ENCODE measurements around the gene TCN2.
"Not testable (repeated sequence)": the region's sequence is repeated elsewhere in the genome, so short reads cannot be mapped to it uniquely, and the experiment has no call there.

The TCN2 gene

DNA sequence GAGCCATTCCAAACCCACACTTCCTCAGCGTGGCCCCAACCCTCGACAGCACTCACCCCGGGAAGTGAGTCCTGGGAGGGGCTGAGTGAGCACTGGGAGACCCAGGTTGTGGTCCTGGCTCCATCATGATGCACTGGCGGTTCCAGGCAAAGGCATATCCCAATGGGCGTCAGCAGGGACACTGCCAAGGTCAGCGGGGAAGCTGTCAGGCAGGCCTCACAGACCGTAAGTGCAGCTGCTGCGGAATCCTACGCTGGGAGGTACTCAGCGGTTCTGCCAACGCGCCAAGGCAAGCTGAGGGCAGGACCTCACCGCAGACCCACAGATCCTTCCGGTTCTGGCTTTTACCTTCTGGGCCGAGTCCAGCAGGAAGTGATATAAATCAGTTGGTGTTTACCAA is 31.1 kb upstream of the TCN2 start:
- H3K4me3 ChIP-seq (ENCODE audit: low read depth in 1 of 5, low read length in 5 of 5): no peak overlapping the region
- peaks cover 0 to 6% (median 2%) of the 10 kb centered on the region in 5 donors for H3K4me1 ChIP-seq (ENCODE audit: control insufficient read depth in 5 of 5, insufficient read depth in 5 of 5, low read length in 5 of 5)
- peaks cover 0 to 56% (median 55%) of the 10 kb centered on the region in 5 donors for H3K36me3 ChIP-seq (ENCODE audit: control insufficient read depth in 5 of 5, insufficient read depth in 5 of 5, low read length in 5 of 5)
- H3K27me3 ChIP-seq (ENCODE audit: control insufficient read depth in 5 of 5, insufficient read depth in 4 of 5, low read length in 5 of 5): peaks cover 0 to 4% (median 3%) of the 10 kb centered on the region in 5 donors
- no peak overlapping the region for H3K9ac ChIP-seq (ENCODE audit: low read length in 5 of 5)
- no peak overlapping the region for H3K27ac ChIP-seq (ENCODE audit: low read depth, low read length)
- no peaks in the 10 kb centered on the region for H3K9me3 ChIP-seq (ENCODE audit: control insufficient read depth in 5 of 5, low read length in 5 of 5)

- H3K9ac ChIP-seq (ENCODE audit: low read length in 5 of 5): no peak overlapping the region
- no peaks in the 10 kb centered on the region for H3K9me3 ChIP-seq (ENCODE audit: control insufficient read depth in 5 of 5, low read length in 5 of 5)
Measured at GRCh38 chr22:30578481-30578880, 28.5 kb upstream of the TCN2 start.

GRCh38 chr22:30580896-30581295 is 26.1 kb upstream of the TCN2 start:
- H3K4me1 ChIP-seq (ENCODE audit: control insufficient read depth in 5 of 5, insufficient read depth in 5 of 5, low read length in 5 of 5): no peaks in the 10 kb centered on the region
- no peaks in the 10 kb centered on the region for H3K27me3 ChIP-seq (ENCODE audit: control insufficient read depth in 5 of 5, insufficient read depth in 4 of 5, low read length in 5 of 5)
- H3K4me3 ChIP-seq (ENCODE audit: low read depth in 1 of 5, low read length in 5 of 5): no peak overlapping the region
- peaks cover 0 to 99% (median 98%) of the 10 kb centered on the region in 5 donors for H3K36me3 ChIP-seq (ENCODE audit: control insufficient read depth in 5 of 5, insufficient read depth in 5 of 5, low read length in 5 of 5)
- H3K9me3 ChIP-seq (ENCODE audit: control insufficient read depth in 5 of 5, low read length in 5 of 5): no peaks in the 10 kb centered on the region
- no peak overlapping the region for H3K27ac ChIP-seq (ENCODE audit: low read depth, low read length)
- no peak overlapping the region for H3K9ac ChIP-seq (ENCODE audit: low read length in 5 of 5)

More at GRCh38 chr22:30578481-30578880, 28.5 kb upstream of the TCN2 start:
- peaks cover 0 to 4% (median 0%) of the 10 kb centered on the region in 5 donors for H3K27me3 ChIP-seq (ENCODE audit: control insufficient read depth in 5 of 5, insufficient read depth in 4 of 5, low read length in 5 of 5)
- peaks cover 0 to 83% (median 81%) of the 10 kb centered on the region in 5 donors for H3K36me3 ChIP-seq (ENCODE audit: control insufficient read depth in 5 of 5, insufficient read depth in 5 of 5, low read length in 5 of 5)
- H3K27ac ChIP-seq (ENCODE audit: low read depth, low read length): no peak overlapping the region
- H3K4me1 ChIP-seq (ENCODE audit: control insufficient read depth in 5 of 5, insufficient read depth in 5 of 5, low read length in 5 of 5): peaks cover 0 to 6% (median 2%) of the 10 kb centered on the region in 5 donors
- H3K4me3 ChIP-seq (ENCODE audit: low read depth in 1 of 5, low read length in 5 of 5): no peak overlapping the region

DNA sequence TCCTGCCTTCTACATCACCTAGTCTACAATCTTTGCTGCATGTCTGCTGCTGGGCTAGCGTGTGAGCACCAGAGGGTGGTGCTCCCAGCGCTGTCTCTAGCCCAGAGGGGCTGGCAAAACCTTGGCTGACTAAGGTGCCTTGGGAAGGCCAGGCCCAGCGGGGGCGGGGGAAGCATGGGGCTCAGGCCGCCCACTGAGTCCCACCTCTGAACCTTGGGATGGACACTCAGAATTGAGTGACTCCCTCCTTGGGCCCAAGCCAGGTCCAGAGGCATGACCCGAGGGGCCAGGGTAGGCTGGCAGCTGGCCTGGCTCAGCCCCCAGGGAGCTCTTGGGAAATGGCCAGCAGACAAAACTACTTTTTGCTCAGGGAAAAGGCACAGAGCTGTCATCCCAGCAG is 24.9 kb upstream of the TCN2 start:
- Histone ChIP-seq H3K9ac (ENCODE audit: low read length in 5 of 5) (no peak overlapping the region), H3K4me3 (ENCODE audit: low read depth in 1 of 5, low read length in 5 of 5) (no peak overlapping the region), H3K4me1 (ENCODE audit: control insufficient read depth in 5 of 5, insufficient read depth in 5 of 5, low read length in 5 of 5) (no peaks in the 10 kb centered on the region), H3K27ac (ENCODE audit: low read depth, low read length) (no peak overlapping the region), H3K36me3 (ENCODE audit: control insufficient read depth in 5 of 5, insufficient read depth in 5 of 5, low read length in 5 of 5) (peaks cover 0 to 99% (median 98%) of the 10 kb centered on the region in 5 donors), H3K27me3 (ENCODE audit: control insufficient read depth in 5 of 5, insufficient read depth in 4 of 5, low read length in 5 of 5) (no peaks in the 10 kb centered on the region), H3K9me3 (ENCODE audit: control insufficient read depth in 5 of 5, low read length in 5 of 5) (no peaks in the 10 kb centered on the region)

DNA sequence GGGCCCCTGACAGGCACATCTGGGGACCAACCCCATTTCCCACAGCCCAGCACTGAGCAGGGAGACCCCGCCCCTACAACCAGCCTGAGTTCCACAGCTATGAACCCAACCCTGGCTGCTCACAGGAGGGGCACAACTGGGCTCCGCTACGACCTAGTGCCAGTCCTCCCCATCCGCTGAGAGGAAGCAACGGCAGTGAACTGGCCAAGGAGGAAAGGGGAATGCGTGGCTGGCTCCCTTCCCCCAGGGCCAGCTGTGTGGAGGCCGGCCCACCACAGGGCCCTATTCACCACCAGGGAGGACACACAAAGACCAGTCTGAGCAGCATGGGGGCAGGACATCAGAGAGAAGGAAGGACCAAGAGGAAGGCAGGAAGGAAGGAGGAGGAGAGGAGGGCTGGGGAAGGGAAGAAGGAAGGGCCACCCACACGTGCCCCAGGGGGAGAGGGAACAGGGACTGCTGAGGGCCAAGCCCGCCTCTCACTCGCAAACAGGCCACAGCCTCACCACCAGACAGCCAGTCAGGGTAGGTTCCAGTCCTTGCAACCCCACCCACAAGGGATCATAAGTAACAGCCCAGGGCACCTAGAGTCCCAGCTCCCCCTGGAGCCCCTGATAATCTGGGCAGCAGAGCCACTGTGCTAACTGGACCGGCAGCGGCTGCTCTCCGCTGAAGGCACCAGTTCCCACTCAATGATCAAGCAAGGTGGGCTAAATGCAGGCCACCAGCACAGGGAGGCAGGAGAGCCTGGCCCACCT is 24.0 kb upstream of the TCN2 start:
- H3K9me3 ChIP-seq (ENCODE audit: control insufficient read depth in 5 of 5, low read length in 5 of 5): no peaks in the 10 kb centered on the region
- no peaks in the 10 kb centered on the region for H3K27me3 ChIP-seq (ENCODE audit: control insufficient read depth in 5 of 5, insufficient read depth in 4 of 5, low read length in 5 of 5)
- no peaks in the 10 kb centered on the region for H3K4me1 ChIP-seq (ENCODE audit: control insufficient read depth in 5 of 5, insufficient read depth in 5 of 5, low read length in 5 of 5)
- no peak overlapping the region for H3K9ac ChIP-seq (ENCODE audit: low read length in 5 of 5)
- H3K36me3 ChIP-seq (ENCODE audit: control insufficient read depth in 5 of 5, insufficient read depth in 5 of 5, low read length in 5 of 5): peaks cover 0 to 99% (median 98%) of the 10 kb centered on the region in 5 donors
- H3K27ac ChIP-seq (ENCODE audit: low read depth, low read length): no peak overlapping the region
- no peak overlapping the region for H3K4me3 ChIP-seq (ENCODE audit: low read depth in 1 of 5, low read length in 5 of 5)

DNA sequence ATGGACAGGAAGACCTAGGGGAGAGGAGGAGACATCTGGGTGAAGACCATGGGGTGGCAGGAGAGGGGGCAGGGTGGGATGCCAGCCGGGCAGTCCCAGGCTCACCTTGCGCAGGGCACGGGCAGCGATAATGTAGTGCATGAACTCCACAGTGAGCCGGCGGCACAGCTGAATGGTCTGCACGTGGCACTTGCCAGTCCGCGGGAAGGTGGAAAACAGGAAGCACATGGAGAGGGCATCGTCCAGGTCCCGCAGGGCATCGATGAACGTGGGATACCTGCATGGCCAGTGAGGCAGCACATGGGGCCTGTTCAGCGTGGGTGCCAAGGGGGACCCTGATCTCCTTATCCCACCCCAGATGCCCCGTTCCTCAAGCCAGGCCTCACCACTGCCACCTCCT is 22.5 kb upstream of the TCN2 start:
- H3K27me3 ChIP-seq (ENCODE audit: control insufficient read depth in 5 of 5, insufficient read depth in 4 of 5, low read length in 5 of 5): no peaks in the 10 kb centered on the region
- H3K36me3 ChIP-seq (ENCODE audit: control insufficient read depth in 5 of 5, insufficient read depth in 5 of 5, low read length in 5 of 5): peaks cover 0 to 99% (median 96%) of the 10 kb centered on the region in 5 donors
- no peaks in the 10 kb centered on the region for H3K9me3 ChIP-seq (ENCODE audit: control insufficient read depth in 5 of 5, low read length in 5 of 5)
- H3K9ac ChIP-seq (ENCODE audit: low read length in 5 of 5): no peak overlapping the region
- H3K4me1 ChIP-seq (ENCODE audit: control insufficient read depth in 5 of 5, insufficient read depth in 5 of 5, low read length in 5 of 5): no peaks in the 10 kb centered on the region
- H3K4me3 ChIP-seq (ENCODE audit: low read depth in 1 of 5, low read length in 5 of 5): no peak overlapping the region
- no peak overlapping the region for H3K27ac ChIP-seq (ENCODE audit: low read depth, low read length)

- Histone ChIP-seq H3K27me3 (ENCODE audit: control insufficient read depth in 5 of 5, insufficient read depth in 4 of 5, low read length in 5 of 5) (no peaks in the 10 kb centered on the region), H3K9me3 (ENCODE audit: control insufficient read depth in 5 of 5, low read length in 5 of 5) (no peaks in the 10 kb centered on the region), H3K4me1 (ENCODE audit: control insufficient read depth in 5 of 5, insufficient read depth in 5 of 5, low read length in 5 of 5) (peaks cover 4 to 17% (median 16%) of the 10 kb centered on the region in 5 donors), H3K36me3 (ENCODE audit: control insufficient read depth in 5 of 5, insufficient read depth in 5 of 5, low read length in 5 of 5) (peaks cover 0 to 79% (median 76%) of the 10 kb centered on the region in 5 donors), H3K27ac (ENCODE audit: low read depth, low read length) (no peak overlapping the region), H3K4me3 (ENCODE audit: low read depth in 1 of 5, low read length in 5 of 5) (no peak overlapping the region), H3K9ac (ENCODE audit: low read length in 5 of 5) (no peak overlapping the region)
Measured at GRCh38 chr22:30586414-30586813, 20.6 kb upstream of the TCN2 start.

- no peaks in the 10 kb centered on the region for H3K27me3 ChIP-seq (ENCODE audit: control insufficient read depth in 5 of 5, insufficient read depth in 4 of 5, low read length in 5 of 5)
- H3K9ac ChIP-seq (ENCODE audit: low read length in 5 of 5): peak overlapping the region; percentile 74 to 93 (median 78)
- H3K36me3 ChIP-seq (ENCODE audit: control insufficient read depth in 5 of 5, insufficient read depth in 5 of 5, low read length in 5 of 5): peaks cover 0 to 33% (median 30%) of the 10 kb centered on the region in 5 donors
- peak overlapping the region; percentile 75 to 99 (median 94) for H3K4me3 ChIP-seq (ENCODE audit: low read depth in 1 of 5, low read length in 5 of 5)
- no peaks in the 10 kb centered on the region for H3K9me3 ChIP-seq (ENCODE audit: control insufficient read depth in 5 of 5, low read length in 5 of 5)
- peak overlapping the region; percentile 88 for H3K27ac ChIP-seq (ENCODE audit: low read depth, low read length)
- H3K4me1 ChIP-seq (ENCODE audit: control insufficient read depth in 5 of 5, insufficient read depth in 5 of 5, low read length in 5 of 5): peaks cover 4 to 27% (median 21%) of the 10 kb centered on the region in 5 donors
Measured at GRCh38 chr22:30591191-30591587, 15.8 kb upstream of the TCN2 start.

- Histone ChIP-seq H3K4me1 (ENCODE audit: control insufficient read depth in 5 of 5, insufficient read depth in 5 of 5, low read length in 5 of 5) (peaks cover 4 to 27% (median 21%) of the 10 kb centered on the region in 5 donors), H3K27me3 (ENCODE audit: control insufficient read depth in 5 of 5, insufficient read depth in 4 of 5, low read length in 5 of 5) (no peaks in the 10 kb centered on the region), H3K9me3 (ENCODE audit: control insufficient read depth in 5 of 5, low read length in 5 of 5) (no peaks in the 10 kb centered on the region), H3K27ac (ENCODE audit: low read depth, low read length) (peak within 1 kb of the TSS; percentile 88), H3K36me3 (ENCODE audit: control insufficient read depth in 5 of 5, insufficient read depth in 5 of 5, low read length in 5 of 5) (peaks cover 0 to 27% (median 24%) of the 10 kb centered on the region in 5 donors), H3K9ac (ENCODE audit: low read length in 5 of 5) (peak within 1 kb of the TSS; percentile 74 to 93 (median 78)), H3K4me3 (ENCODE audit: low read depth in 1 of 5, low read length in 5 of 5) (peak within 1 kb of the TSS; percentile 75 to 99 (median 94))
Measured at GRCh38 chr22:30591588-30592359, 15.2 kb upstream of the TCN2 start, which contains the start of gene PES1. PES1 (minus strand) TSS chr22:30591910; CDS start chr22:30591833, 77 bp downstream.

- H3K27me3 ChIP-seq (ENCODE audit: control insufficient read depth in 5 of 5, insufficient read depth in 4 of 5, low read length in 5 of 5); H3K9me3 ChIP-seq (ENCODE audit: control insufficient read depth in 5 of 5, low read length in 5 of 5); H3K9ac ChIP-seq (ENCODE audit: low read length in 5 of 5): not testable (repeated sequence)
- H3K27ac ChIP-seq (ENCODE audit: low read depth, low read length): peak overlapping the region; percentile 88
- H3K4me1 ChIP-seq (ENCODE audit: control insufficient read depth in 5 of 5, insufficient read depth in 5 of 5, low read length in 5 of 5): peaks cover 4 to 27% (median 21%) of the 10 kb centered on the region in 5 donors
- peak overlapping the region; percentile 61 to 99 (median 85) for H3K4me3 ChIP-seq (ENCODE audit: low read depth in 1 of 5, low read length in 5 of 5)
- peaks cover 0 to 21% (median 19%) of the 10 kb centered on the region in 5 donors for H3K36me3 ChIP-seq (ENCODE audit: control insufficient read depth in 5 of 5, insufficient read depth in 5 of 5, low read length in 5 of 5)
Measured at GRCh38 chr22:30592360-30592713, 14.6 kb upstream of the TCN2 start.

Data from subcutaneous abdominal adipose tissue (tissue), 5 donors.